ENCODE measurements around the gene PRAMEF33.
"Not testable (repeated sequence)": the region's sequence is repeated elsewhere in the genome, so short reads cannot be mapped to it uniquely, and the experiment has no call there.

Gene PRAMEF33, protein sequence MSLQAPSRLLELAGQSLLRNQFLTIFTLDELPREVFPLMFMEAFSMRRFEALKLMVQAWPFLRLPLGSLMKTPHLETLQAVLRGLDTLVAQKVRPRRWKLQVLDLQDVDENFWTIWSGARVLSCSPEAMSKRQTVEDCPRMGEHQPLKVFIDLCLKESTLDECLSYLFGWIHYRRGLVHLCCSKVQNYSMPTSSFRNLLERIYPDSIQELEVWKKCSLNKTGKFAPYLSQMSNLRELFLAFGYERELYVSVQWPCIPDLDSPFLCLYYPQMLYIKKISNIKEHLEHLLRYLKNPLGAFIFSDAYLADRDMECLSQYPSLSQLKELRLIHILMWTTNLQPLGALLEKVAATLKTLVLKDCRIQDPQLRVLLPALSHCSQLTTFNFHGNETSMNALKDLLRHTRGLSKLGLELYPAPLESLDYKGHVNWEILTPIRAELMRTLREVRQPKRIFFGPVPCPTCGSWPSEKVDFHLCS

GRCh38 chr1:13303239-13303638 is at the start of gene PRAMEF33:
Gene PRAMEF33 (plus strand): TSS chr1:13303539. CDS start chr1:13305955, 2,416 bp downstream.
- not testable (repeated sequence) for DNase-seq

- DNase-seq, result not testable (repeated sequence)
Measured at GRCh38 chr1:13253898-13254297, 49.4 kb upstream of the PRAMEF33 start, which contains the start of gene PRAMEF5. Gene PRAMEF5 (plus strand): TSS chr1:13254198. CDS start chr1:13259269, 5,071 bp downstream.

GRCh38 chr1:13265124-13265523 is 38.2 kb upstream of the PRAMEF33 start:
- DNase-seq, result not testable (repeated sequence)

DNA sequence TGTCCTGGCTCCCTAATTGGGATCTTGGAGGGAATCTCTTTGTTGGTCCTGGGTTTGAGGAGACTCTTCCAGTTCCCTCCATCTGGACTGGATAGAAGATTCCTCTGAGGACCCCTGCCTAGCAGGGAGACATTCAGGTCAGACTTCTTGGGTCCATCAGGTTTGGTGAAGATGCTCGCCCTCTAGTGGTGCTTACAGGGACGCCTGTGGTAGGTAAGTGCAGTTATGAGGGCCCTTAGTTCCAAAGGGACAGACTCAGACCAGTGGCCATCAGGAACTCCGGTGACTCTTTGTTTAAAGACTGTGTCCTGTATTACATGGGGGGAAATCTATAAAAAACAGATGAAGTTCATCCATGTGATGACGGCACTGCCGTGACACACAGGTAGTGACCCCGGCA is 26.3 kb upstream of the PRAMEF33 start:
- DNase-seq, result not testable (repeated sequence)

- not testable (repeated sequence) for DNase-seq
Measured at GRCh38 chr1:13279617-13280016, 23.7 kb upstream of the PRAMEF33 start.

DNA sequence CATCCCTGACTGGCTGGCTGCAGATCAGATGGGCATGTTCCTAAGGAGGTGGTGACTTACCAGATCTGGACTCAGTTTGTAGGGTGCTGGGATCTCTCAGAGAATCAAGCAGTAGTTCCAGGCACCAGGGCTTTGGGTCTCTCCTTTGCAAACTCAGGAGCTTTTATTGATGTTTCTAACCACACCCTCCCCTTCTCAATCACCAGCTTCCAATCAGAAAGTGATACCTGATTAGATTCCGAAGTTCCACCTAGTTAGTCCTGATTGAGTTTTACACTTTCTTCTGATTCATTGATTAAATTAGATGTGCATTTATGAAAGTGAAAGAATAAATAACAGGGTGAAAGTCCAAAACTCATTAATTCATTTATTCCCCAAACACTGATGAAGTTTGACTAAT is 18.3 kb upstream of the PRAMEF33 start, which contains the start of gene PRAMEF8:
Gene PRAMEF8 (minus strand): TSS at position 101 of the 400 bp plus-strand sequence. CDS start 1,046 bp downstream, outside the sequence.
- not testable (repeated sequence) for DNase-seq

GRCh38 chr1:13289030-13289429 is 14.3 kb upstream of the PRAMEF33 start:
- DNase-seq, result not testable (repeated sequence)

- DNase-seq, result not testable (repeated sequence)
Measured at GRCh38 chr1:13297216-13297931, 6.0 kb upstream of the PRAMEF33 start.

GRCh38 chr1:13298699-13299098 is 4.6 kb upstream of the PRAMEF33 start:
- DNase-seq, result not testable (repeated sequence)

DNA sequence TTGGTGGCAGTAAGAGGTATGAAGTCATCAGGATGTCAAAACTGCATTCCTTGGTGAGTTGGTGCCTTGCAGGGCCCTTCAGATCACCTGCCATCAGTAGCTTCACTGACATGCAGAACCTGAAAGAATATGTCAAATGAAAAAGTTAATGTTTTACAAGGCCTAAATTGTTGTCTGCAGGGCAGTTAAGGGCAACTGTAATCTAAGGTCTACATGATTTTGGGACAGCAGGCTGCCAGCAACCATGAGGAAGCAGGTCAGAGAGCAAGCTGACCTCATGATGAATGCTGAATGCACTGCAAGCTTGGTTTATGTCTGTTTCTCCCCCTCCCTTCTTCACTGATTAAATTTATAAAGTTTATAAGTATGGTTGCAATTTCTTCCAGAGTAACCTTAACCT is 1.1 kb upstream of the PRAMEF33 start:
- not testable (repeated sequence) for DNase-seq

DNA sequence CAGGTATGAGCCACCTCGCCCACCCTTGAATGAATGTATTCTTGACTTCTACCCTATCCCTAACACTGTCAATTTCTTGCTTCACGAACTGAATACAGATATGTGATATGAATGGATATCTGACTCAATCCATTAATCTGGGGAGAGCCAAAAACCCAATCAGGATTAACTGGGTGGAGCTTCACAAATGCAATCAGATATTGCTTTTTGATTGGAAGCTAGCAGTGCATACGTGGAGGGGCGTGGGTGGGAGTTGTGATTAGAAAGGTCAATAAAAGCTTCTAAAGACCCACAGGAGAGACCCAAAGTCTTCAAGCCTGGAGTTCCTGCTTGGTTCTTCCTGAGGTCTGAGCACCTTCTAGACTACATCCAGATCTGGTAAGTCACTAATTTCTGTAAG is 11.9 kb downstream of the PRAMEF33 start, which contains the start of gene PRAMEF15:
Gene PRAMEF15 (plus strand): TSS at position 301 of the 400 bp plus-strand sequence. CDS start 2,827 bp downstream, outside the sequence.
- DNase-seq, result not testable (repeated sequence)

DNA sequence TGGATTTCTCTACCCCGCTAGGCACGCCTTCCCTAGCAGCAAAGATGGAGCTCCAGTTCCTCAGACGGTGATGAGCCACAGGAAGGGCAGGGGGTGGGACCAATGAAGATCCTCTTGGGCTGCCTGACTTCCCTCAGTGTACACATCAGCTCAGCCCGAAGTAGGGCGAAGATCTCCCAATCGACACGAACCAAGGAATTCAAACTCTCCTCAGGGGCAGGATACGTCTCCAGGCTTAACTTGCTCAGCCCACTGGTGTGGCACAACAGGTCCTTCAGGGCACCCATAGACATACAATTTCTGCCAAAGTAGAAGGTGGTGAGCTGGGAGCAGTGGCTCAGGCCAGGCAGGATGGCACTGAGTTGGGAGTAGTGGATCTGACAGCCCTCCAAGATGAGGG is 39.2 kb downstream of the PRAMEF33 start:
- DNase-seq, result not testable (repeated sequence)

DNA sequence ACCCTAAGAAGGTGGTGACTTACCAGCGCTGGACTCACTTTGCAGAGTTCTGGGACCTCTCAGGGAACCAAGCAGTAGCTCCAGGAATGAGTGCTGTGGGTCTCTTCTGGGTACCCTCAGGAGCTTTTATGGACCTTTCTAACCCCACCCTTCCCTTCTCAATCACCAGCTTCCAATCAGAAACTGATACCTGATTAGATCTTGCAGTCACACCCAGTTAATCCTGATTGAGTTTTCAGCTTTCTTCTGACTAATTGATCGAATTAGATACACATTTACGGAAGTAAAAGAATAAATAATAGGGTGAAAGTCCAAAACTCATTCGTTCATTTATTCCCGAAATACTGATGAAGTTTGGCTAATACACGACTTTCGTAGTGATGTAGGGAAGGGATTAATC is 43.7 kb downstream of the PRAMEF33 start, which contains the start of gene PRAMEF14:
Gene PRAMEF14 (minus strand): TSS at position 101 of the 400 bp plus-strand sequence. CDS start 1,820 bp downstream, outside the sequence.
- DNase-seq, result not testable (repeated sequence)

DNA sequence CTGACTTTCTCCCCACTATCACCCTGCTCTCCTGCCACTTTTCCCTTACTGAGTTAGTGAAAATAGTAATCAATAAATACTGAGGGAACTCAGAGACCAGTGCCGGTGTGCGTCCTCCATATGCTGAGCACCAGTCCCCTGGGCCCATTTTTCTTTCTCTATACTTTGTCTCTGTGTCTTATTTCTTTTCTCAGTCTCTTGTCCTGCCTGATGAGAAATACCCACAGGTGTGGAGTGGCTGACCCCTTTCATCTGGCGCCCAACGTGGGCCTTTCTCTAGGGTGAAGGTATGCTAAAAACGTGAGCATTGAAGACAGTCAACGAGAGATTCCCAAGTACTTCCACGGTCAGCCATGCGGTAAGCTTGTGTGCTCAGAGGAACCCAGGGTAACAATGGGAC is 50.1 kb downstream of the PRAMEF33 start:
- not testable (repeated sequence) for DNase-seq

GRCh38 chr1:13354475-13354874 is 51.1 kb downstream of the PRAMEF33 start:
- DNase-seq, result not testable (repeated sequence)

DNA sequence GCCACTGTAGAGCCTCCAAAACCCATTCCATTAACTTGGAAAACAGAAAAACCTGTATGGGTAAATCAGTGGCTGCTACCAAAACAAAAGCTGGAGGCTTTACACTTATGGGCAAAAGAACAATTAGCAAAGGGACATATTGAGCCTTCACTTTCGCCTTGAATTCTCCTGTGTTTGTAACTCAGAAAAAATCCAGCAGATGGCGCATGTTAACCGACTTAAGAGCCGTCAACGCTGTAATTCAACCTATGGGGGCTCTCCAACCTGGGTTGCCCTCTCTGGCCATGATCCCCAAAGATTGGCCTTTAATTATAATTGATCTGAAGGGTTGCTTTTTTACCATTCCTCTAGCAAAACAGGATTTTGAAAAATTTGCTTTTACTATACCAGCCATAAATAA is 53.4 kb downstream of the PRAMEF33 start:
- not testable (repeated sequence) for DNase-seq
